Right lobe of liver (tissue), 4 donors: ENCODE measurements around the gene ANKS1B.

Experiments used
- POLR2A ChIP-seq: fragments of 450-650 bp; IDR thresholded peaks from one replicate; pipeline ENCODE4 v1.6.1; 2017; ENCODE audit warnings: antibody characterized with exemption, mild to moderate bottlenecking
- TF ChIP-seq, protein P1 (sequence below), 4 donors: fragments of 200-600 bp in 3 of 4; fragments of 450-650 bp in 1 of 4; IDR thresholded peaks; one replicate each; pipeline versions ENCODE4 v1.5.1 to v1.8.0; 2016 to 2022; ENCODE audit warnings: antibody characterized with exemption in 4 of 4, mild to moderate bottlenecking in 2 of 4
- donor health status: DM: no; HTN: no; CAD: no.
- donor health status: DM: no; HTN: no; CAD: no.
- donor health status: DM: no; HTN: yes; CAD: no.

GRCh38 chr12:99427104-99427503, 557.6 kb downstream of the ANKS1B start:
- TF ChIP-seq, protein P1, sequence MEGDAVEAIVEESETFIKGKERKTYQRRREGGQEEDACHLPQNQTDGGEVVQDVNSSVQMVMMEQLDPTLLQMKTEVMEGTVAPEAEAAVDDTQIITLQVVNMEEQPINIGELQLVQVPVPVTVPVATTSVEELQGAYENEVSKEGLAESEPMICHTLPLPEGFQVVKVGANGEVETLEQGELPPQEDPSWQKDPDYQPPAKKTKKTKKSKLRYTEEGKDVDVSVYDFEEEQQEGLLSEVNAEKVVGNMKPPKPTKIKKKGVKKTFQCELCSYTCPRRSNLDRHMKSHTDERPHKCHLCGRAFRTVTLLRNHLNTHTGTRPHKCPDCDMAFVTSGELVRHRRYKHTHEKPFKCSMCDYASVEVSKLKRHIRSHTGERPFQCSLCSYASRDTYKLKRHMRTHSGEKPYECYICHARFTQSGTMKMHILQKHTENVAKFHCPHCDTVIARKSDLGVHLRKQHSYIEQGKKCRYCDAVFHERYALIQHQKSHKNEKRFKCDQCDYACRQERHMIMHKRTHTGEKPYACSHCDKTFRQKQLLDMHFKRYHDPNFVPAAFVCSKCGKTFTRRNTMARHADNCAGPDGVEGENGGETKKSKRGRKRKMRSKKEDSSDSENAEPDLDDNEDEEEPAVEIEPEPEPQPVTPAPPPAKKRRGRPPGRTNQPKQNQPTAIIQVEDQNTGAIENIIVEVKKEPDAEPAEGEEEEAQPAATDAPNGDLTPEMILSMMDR (IDR thresholded peaks at IDR 0.05) = no peak
- TF ChIP-seq POLR2A = no peak
